Measurements from ENCODE around the gene GBP3.
"Not testable (repeated sequence)": the region's sequence is repeated elsewhere in the genome, so short reads cannot be mapped to it uniquely, and the experiment has no call there.

GBP3 gene, protein sequence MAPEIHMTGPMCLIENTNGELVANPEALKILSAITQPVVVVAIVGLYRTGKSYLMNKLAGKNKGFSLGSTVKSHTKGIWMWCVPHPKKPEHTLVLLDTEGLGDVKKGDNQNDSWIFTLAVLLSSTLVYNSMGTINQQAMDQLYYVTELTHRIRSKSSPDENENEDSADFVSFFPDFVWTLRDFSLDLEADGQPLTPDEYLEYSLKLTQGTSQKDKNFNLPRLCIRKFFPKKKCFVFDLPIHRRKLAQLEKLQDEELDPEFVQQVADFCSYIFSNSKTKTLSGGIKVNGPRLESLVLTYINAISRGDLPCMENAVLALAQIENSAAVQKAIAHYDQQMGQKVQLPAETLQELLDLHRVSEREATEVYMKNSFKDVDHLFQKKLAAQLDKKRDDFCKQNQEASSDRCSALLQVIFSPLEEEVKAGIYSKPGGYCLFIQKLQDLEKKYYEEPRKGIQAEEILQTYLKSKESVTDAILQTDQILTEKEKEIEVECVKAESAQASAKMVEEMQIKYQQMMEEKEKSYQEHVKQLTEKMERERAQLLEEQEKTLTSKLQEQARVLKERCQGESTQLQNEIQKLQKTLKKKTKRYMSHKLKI

GRCh38 chr1:89022167-89022959 is at the start of gene GBP3:
Gene GBP3 (minus strand): TSS chr1:89022866. CDS start chr1:89020721, 2,145 bp downstream.
- DNase-seq, result no peak

- DNase-seq, result no peak
Measured at GRCh38 chr1:89070509-89070908, 47.8 kb upstream of the GBP3 start.

DNA sequence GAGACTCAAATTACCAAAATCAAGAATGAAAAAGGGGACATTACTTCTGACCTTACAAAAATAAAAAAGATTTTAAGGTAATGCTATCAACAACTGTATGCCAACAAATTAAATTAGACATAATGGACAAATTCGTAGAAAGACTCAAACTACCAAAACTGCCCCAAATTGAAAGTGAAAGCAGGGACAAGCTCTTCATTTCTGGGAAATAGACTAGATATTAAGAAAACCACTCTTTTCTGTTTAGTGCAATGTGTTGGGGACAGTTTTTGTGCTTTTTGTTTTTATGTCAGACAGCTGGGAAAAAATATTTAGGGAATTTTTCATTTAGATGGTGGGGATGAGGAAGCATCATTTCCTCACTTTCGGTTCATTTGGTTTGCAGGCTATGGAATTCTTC is 47.3 kb upstream of the GBP3 start:
- no peak for DNase-seq

GRCh38 chr1:89068291-89068690 is 45.6 kb upstream of the GBP3 start:
- DNase-seq, result no peak

- no peak for DNase-seq
Measured at GRCh38 chr1:89065079-89065868, 42.6 kb upstream of the GBP3 start, which contains the start of gene GBP1. Gene GBP1 (minus strand): TSS chr1:89065208. CDS start chr1:89063234, 1,974 bp downstream.

- DNase-seq, result no peak
Measured at GRCh38 chr1:89064632-89065031, 42.0 kb upstream of the GBP3 start.

DNA sequence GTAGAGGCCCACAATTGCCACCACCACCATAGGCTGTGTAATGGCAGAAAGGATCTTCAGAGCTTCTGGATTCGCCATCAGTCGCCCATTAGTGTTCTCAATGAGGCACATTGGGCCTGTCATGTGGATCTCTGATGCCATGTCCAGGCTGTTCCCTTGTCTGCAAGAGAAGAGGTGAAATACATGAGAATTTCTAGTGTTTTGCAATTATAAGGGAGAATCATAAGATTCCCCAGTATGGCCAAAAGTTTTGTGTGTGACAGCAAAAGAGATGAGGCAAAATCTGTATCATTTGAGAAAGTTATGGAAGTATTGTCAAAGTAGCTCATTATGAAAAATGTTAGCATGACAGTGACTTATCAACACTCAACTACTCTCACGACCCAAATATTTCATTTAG is 40.4 kb upstream of the GBP3 start:
- DNase-seq, result no peak

- DNase-seq, result no peak
Measured at GRCh38 chr1:89060091-89060490, 37.4 kb upstream of the GBP3 start.

DNA sequence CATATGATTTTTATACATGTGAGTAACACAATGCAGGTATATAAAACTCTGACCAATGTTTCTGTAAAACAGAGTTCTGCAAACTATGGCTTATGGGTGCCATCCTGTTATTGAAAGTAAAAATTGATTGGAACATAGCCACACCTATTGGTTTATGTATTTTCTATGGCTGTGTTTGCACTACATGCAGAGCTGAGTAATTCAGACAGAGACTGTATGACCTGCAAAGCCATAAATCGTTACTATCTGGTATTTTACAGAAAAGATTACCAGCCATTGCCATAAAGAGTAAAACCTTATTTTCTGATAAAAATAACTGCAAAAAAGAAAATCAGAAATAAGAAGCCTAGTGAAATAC is 29.3 kb upstream of the GBP3 start:
- DNase-seq, result no peak

GRCh38 chr1:89051300-89051954 is 28.8 kb upstream of the GBP3 start:
- no peak for DNase-seq

DNA sequence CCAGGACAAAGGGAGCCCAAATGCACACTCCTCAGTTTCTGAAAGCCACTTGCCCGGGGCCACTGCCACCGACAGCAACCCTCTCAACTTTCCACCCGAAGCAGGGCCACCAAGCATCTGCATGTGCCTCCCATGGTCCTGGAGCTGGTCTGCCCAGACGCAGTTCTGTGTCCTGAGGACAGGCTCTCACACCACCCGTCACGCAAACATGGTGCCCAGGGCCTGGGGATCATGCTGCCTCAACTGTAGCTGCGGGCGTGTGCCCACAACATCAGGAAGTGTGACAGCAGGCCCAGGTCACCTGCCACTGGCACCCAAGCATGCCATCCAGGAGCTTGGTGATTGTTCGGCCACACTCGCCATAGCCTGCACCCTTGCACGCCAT is 28.0 kb upstream of the GBP3 start:
- no peak for DNase-seq

DNA sequence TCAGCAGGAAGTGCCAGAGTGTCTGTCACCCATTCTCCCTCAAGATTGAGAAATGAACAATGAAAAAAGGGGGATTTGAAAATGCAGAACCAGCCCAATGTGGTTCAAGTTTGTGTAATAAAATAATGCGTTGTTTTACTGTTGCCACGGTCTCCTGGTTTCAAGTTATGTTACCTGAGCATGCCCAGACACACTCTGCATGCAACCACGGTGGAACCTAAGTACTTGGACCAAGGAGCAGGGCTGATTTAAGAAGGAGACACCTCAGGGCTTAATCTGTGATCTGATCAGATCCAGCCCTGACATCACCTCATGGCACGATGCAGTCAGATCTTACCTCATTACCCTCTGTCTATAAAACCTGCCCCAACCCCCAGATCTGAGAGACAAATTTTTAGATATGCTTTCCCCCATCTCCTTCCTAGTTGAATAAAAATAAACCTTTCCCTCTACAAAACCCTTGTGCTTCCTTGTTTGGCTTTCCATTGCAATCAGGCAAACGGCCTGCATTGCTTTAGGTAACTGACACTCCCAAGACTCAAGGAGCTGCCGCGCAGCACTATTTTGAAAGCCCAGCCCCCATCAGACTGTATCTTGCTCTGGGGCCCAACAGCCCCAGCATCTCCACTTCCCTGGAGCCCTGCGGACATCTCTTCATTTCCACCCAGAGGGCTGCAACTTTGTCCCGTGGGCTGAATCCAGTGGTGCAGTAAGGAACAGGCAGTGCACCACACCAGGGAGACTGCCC is 27.4 kb upstream of the GBP3 start:
- not testable (repeated sequence) for DNase-seq

GRCh38 chr1:89049187-89049586 is 26.5 kb upstream of the GBP3 start:
- not testable (repeated sequence) for DNase-seq

GRCh38 chr1:89047734-89048133 is 25.1 kb upstream of the GBP3 start:
- DNase-seq, result no peak

GRCh38 chr1:89046318-89047183 is 23.9 kb upstream of the GBP3 start:
- not testable (repeated sequence) for DNase-seq

- no peak for DNase-seq
Measured at GRCh38 chr1:89044970-89045721, 22.5 kb upstream of the GBP3 start.

DNA sequence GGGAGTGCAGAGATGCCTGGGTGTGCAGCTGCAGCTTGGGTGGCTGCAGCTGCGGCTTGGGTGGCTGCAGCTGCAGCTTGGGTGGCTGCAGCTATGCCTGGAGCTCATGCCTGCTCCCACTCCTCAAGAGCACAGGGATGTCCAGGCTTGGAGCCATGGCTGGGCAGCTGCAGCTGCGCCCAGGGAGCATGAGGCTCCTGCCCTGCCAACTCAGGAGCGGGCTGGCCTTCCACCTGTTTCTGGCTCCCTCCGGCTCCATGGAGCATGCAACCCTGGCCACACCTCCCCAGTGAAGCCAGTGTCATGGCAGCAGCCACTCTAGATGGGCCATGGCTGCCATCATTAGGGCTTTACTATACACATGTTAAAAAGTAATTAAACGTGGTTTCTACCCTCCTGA is 21.3 kb upstream of the GBP3 start:
- no peak for DNase-seq

DNA sequence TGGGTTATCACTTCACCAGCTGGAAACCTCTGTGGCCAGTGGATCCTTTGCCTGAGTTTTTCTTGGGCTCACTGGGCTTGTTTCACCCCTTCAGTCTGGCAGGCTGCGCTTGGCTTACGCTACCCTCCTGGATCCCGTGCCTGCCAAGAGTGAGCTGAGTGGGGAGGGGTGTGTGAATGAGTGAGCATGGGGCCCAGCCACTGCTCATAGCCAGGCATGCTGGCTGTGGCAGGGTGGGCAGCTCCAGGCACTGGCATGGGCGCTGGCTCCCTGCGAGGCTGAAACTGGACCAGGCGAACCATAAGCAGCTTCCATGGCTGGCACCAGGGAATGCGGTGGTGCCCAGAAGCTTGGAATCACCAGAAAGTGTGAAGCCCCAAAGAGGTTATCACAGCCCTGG is 19.8 kb upstream of the GBP3 start:
- DNase-seq, result no peak

DNA sequence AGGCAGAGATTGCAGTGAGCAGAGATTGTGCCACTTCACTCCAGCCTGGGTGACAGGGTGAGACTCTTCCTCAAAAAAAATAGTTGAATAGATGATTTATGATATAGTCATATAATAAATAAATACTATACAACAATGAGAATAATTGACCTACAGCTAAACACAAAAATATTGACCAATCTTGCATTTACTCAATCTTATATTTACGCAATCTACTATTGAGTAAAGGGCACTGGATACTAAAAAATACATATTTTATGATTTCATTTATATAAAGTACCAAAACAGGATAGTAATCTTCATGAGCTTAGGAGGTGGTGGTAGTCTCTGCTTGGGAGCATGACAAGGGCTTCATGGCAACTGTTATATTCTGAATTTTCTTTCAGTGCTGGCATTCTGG is 19.1 kb upstream of the GBP3 start:
- DNase-seq, result no peak

DNA sequence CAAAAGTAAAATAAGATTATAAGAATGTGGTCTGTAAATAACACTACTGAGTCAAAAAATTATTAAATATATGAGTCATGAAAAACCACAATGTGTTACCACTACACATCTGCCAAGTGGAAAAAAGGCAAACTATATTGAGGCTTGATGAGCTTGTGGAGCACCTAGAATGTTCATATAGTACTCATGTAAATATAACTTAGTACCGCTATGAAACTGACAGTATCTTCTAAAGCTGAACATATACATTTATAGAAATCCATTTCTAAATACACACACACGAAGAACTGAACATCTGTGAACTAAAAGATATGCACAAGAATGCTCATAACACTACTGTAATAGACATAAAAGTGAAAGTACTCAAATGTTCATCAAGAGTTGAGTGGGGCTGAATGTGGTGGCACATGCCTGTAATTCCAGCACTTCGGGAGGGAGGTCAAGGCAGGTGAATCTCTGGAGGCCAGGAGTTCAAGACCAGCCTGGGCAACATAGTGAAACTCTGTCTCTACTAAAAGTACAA is 18.5 kb upstream of the GBP3 start:
- DNase-seq, result no peak

Measured in stimulated activated CD4-positive, alpha-beta T cell treated with anti-CD3 and anti-CD28 coated beads, Interleukin-2, amount 100 ng/mL, for 48 hours (primary cell).